Loucy (cell line): Measurements from ENCODE around the gene SRGN.

Experiments
- EZH2phosphoT487 ChIP-seq: fragments of 200-600 bp; IDR thresholded peaks from 2 replicates; pipeline ENCODE4 v1.6.1; 2018; ENCODE audit warnings: antibody characterized with exemption, mild to moderate bottlenecking, moderate library complexity, borderline replicate concordance
- TF ChIP-seq, protein P1 (sequence below): fragments of 200-600 bp; sonication (generic); conservative IDR thresholded peaks from 2 replicates; pipeline ENCODE4 v1.5.1; 2014; ENCODE audit warnings: mild to moderate bottlenecking, antibody characterized with exemption, low read length

- TF ChIP-seq, protein P1, sequence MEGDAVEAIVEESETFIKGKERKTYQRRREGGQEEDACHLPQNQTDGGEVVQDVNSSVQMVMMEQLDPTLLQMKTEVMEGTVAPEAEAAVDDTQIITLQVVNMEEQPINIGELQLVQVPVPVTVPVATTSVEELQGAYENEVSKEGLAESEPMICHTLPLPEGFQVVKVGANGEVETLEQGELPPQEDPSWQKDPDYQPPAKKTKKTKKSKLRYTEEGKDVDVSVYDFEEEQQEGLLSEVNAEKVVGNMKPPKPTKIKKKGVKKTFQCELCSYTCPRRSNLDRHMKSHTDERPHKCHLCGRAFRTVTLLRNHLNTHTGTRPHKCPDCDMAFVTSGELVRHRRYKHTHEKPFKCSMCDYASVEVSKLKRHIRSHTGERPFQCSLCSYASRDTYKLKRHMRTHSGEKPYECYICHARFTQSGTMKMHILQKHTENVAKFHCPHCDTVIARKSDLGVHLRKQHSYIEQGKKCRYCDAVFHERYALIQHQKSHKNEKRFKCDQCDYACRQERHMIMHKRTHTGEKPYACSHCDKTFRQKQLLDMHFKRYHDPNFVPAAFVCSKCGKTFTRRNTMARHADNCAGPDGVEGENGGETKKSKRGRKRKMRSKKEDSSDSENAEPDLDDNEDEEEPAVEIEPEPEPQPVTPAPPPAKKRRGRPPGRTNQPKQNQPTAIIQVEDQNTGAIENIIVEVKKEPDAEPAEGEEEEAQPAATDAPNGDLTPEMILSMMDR: no peak
- TF ChIP-seq EZH2phosphoT487: no peak
Measured at GRCh38 chr10:69091143-69091651, 3.3 kb downstream of the SRGN start.
